WI38 (cell line): ENCODE results near the gene SOBP.

Experiments
- H3K4me3 ChIP-seq: 2 replicates; pipeline ENCODE4 v1.5.1; 2011; ENCODE audit warnings: low read depth, mild to moderate bottlenecking, control low read depth, low read length
- CTCF ChIP-seq: IDR thresholded peaks from 2 replicates; pipeline ENCODE4 v1.5.1; 2012; ENCODE audit warnings: low read depth, mild to moderate bottlenecking, control low read depth, low read length

The SOBP gene

DNA sequence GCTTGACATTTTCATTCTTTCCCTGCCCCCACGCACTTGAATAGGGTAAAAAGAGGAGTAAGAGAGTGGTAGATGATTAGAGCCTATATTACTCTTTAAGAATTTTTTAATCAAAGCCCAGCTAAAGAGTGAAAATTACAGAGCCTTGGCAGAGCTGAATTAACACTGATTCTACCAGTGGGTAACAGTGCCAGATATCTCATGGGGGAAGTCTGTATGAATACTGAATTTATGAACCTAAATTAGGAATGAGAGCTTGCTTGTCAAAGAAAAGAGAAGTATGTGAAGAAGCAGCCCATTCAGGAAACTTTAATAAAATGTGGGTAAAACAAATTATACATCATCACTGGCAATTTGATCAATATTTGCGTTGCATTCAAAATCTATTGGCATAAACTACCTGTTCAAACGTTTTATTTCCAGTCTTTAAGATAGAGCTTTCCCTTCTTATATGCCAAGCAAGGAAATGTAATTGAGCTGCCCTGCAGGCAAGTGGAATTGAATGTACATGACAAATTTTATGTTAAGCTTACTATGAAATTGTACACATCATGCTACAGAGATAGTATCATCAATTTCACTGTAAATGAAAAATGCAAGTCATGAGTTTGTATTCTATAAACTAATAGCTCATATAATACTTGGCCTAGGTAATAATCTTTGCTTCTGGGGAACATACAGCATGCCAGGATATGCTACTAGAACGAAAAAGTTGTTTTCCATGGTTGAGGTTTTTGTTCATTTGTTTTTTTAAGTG, 14.5 kb downstream of the SOBP start:
- no peak for TF ChIP-seq CTCF
- no peak overlapping the region for H3K4me3 ChIP-seq

DNA sequence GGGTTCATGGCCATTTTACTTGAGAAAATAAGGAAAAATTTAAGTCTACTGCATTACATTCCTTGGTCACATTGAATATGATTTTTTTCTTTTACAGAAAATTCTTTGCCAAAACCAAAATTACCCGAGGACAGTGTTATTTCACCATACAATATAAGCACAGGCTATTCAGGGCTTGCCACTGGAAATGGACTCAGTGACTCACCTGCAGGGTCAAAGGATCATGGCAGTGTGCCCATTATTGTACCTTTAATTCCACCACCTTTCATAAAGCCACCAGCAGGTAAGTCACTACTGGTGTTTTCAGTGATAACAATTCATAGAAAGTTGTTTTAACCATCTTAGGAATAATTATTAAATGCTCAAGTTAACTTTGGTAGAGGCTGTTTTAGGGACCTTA, 16.2 kb downstream of the SOBP start:
- no peak for TF ChIP-seq CTCF
- no peak overlapping the region for H3K4me3 ChIP-seq

- TF ChIP-seq CTCF, result no peak
- H3K4me3 ChIP-seq, result no peak overlapping the region
These were observed 19.6 kb downstream of the SOBP start for GRCh38 chr6:107509506-107509905.

DNA sequence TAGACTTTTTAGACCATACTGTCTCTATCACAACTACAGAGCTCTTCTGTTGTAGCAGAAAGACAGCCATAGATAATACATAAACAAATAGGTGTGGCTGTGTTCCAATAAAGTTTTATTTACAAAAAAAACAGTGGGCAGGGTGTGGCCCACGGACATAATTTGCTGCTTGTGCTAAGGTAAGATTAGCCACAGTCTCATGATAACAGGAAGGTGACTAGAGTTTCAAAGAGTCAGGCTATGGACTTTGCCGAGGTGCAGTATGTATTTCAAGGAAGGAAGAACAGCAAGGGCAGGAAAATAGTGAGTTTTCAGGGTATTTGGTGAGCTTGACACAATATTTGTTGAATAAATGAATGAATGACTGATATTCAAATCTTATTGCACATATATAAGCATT, 20.2 kb downstream of the SOBP start:
- H3K4me3 ChIP-seq, result no peak overlapping the region
- no peak for TF ChIP-seq CTCF

- TF ChIP-seq CTCF, result no peak
- H3K4me3 ChIP-seq, result no peak overlapping the region
These were observed 21.6 kb downstream of the SOBP start for GRCh38 chr6:107511511-107511993.

- TF ChIP-seq CTCF, result no peak
- no peak overlapping the region for H3K4me3 ChIP-seq
These were observed 23.3 kb downstream of the SOBP start for GRCh38 chr6:107513214-107513613.

- no peak overlapping the region for H3K4me3 ChIP-seq
- TF ChIP-seq CTCF, result no peak
These were observed 26.0 kb downstream of the SOBP start for GRCh38 chr6:107515955-107516354.
